Cardiac muscle cell (in vitro differentiated cells and primary cell): ENCODE measurements around the gene BAHD1. TPM values are rescaled to one million over a fixed set of nuclear protein-coding genes. Genes with fewer than 3 reads are reported as not detected.

Experiments
- DNase-seq, 2 donors: peaks; one replicate each; pipeline versions ENCODE4 v3.0.0 to v3.0.0-alpha.2; 2010 to 2017; ENCODE audit warnings: low read depth in 1 of 2, low spot score in 1 of 2
- H3K27ac ChIP-seq: fragments of 200-600 bp; sonication (generic); 2 replicates; pipeline ENCODE4 v1.5.1; 2016
- H3K27me3 ChIP-seq: fragments of 200-600 bp; sonication (generic); 2 replicates; pipeline ENCODE4 v1.6.0; 2016; ENCODE audit warnings: control low read depth
- H3K36me3 ChIP-seq: fragments of 200-600 bp; sonication (generic); 2 replicates; pipeline ENCODE4 v1.5.1; 2016; ENCODE audit warnings: control low read depth
- H3K4me1 ChIP-seq: fragments of 200-600 bp; sonication (generic); 2 replicates; pipeline ENCODE4 v1.8.1; 2017; ENCODE audit warnings: low read depth, mild to moderate bottlenecking, mixed run types
- H3K4me3 ChIP-seq: fragments of 200-600 bp; sonication (generic); 2 replicates; pipeline ENCODE4 v1.5.1; 2016; ENCODE audit warnings: mild to moderate bottlenecking
- H3K9me3 ChIP-seq: fragments of 200-600 bp; sonication (generic); 2 replicates; pipeline ENCODE4 v1.5.1; 2017; ENCODE audit warnings: low read depth, mild to moderate bottlenecking, control low read depth
- CTCF ChIP-seq: IDR thresholded peaks from 2 replicates; pipeline ENCODE4 v1.5.1; 2012; ENCODE audit warnings: low read depth, mild to moderate bottlenecking, low read length
- polyA plus RNA-seq: library from polyadenylated mRNA; unstranded; fragments of >200 nt; fragmentation: Nextera tagmentation; extraction: Ambion mirVana; gene quantifications from 2 replicates; pipeline ENCODE4 v1.2.1, GENCODE V29; 2016
- total RNA-seq: library from RNA; depleted of rRNA; stranded (reverse); fragments of >200 nt; gene quantifications from 2 replicates; pipeline ENCODE4 v1.2.3, GENCODE V29; 2016

Gene BAHD1
- total and polyA plus RNA-seq, 2 experiments from 2014 or later: 15.7 to 29.3 TPM

GRCh38 chr15:40458495-40459371, 18.0 kb downstream of the BAHD1 start:
- TF ChIP-seq CTCF: no peak
- Histone ChIP-seq H3K27me3 (no peaks in the 10 kb centered on the region), H3K36me3 (peaks cover 4% of the 10 kb centered on the region), H3K27ac (no peak overlapping the region), H3K4me3 (no peak overlapping the region), H3K9me3 (no peaks in the 10 kb centered on the region), H3K4me1 (peaks cover 8% of the 10 kb centered on the region)
- no peak for DNase-seq

GRCh38 chr15:40459391-40460015, 18.8 kb downstream of the BAHD1 start:
- Histone ChIP-seq H3K4me1 (peaks cover 7% of the 10 kb centered on the region), H3K27ac (no peak overlapping the region), H3K36me3 (peaks cover 11% of the 10 kb centered on the region), H3K27me3 (no peaks in the 10 kb centered on the region), H3K4me3 (no peak overlapping the region), H3K9me3 (no peaks in the 10 kb centered on the region)
- no peak for TF ChIP-seq CTCF
- DNase-seq: no peak

- Histone ChIP-seq H3K27ac (no peak overlapping the region), H3K9me3 (no peaks in the 10 kb centered on the region), H3K36me3 (peaks cover 19% of the 10 kb centered on the region), H3K4me1 (no peaks in the 10 kb centered on the region), H3K4me3 (no peak overlapping the region), H3K27me3 (no peaks in the 10 kb centered on the region)
- no peak for TF ChIP-seq CTCF
- DNase-seq: no peak
These were observed 19.7 kb downstream of the BAHD1 start for GRCh38 chr15:40460404-40460803.

- H3K9me3 ChIP-seq: no peaks in the 10 kb centered on the region
- H3K27me3 ChIP-seq: no peaks in the 10 kb centered on the region
- H3K36me3 ChIP-seq: peaks cover 28% of the 10 kb centered on the region
- DNase-seq: no peak
- no peak overlapping the region for H3K27ac ChIP-seq
- no peak overlapping the region for H3K4me3 ChIP-seq
- no peaks in the 10 kb centered on the region for H3K4me1 ChIP-seq
- TF ChIP-seq CTCF: no peak
These were observed 21.2 kb downstream of the BAHD1 start for GRCh38 chr15:40461958-40462357.

GRCh38 chr15:40463279-40463678, 22.5 kb downstream of the BAHD1 start:
- H3K27ac ChIP-seq: no peak overlapping the region

More at GRCh38 chr15:40463279-40463678, 22.5 kb downstream of the BAHD1 start:
- Histone ChIP-seq H3K4me1 (no peaks in the 10 kb centered on the region), H3K9me3 (no peaks in the 10 kb centered on the region), H3K4me3 (no peak overlapping the region), H3K36me3 (peaks cover 28% of the 10 kb centered on the region), H3K27me3 (no peaks in the 10 kb centered on the region)
- no peak for DNase-seq
- no peak for TF ChIP-seq CTCF
